Right lobe of liver (tissue), 4 donors: ENCODE data around the gene SIMC1.
"Not testable (repeated sequence)": the region's sequence is repeated elsewhere in the genome, so short reads cannot be mapped to it uniquely, and the experiment has no call there.

Experiments used
- CTCF ChIP-seq, 4 donors: fragments of 200-600 bp in 3 of 4; fragments of 450-650 bp in 1 of 4; IDR thresholded peaks; one replicate each; pipeline versions ENCODE4 v1.5.1 to v1.8.0; 2016 to 2022; ENCODE audit warnings: antibody characterized with exemption in 4 of 4, mild to moderate bottlenecking in 2 of 4
- POLR2A ChIP-seq: fragments of 450-650 bp; IDR thresholded peaks from one replicate; pipeline ENCODE4 v1.6.1; 2017; ENCODE audit warnings: antibody characterized with exemption, mild to moderate bottlenecking
- donor health status: DM: no; HTN: no; CAD: no.
- donor health status: DM: no; HTN: no; CAD: no.
- donor health status: DM: no; HTN: yes; CAD: no.

GRCh38 chr5:176194238-176195083 lies 43.8 kb upstream of the SIMC1 start:
- not testable (repeated sequence) for TF ChIP-seq POLR2A; CTCF (IDR thresholded peaks at IDR 0.05)
